ENCODE measurements around the gene ADAMTS8. TPM values are rescaled to one million over a fixed set of nuclear protein-coding genes. Genes with fewer than 3 reads are reported as not detected.
"Not testable (repeated sequence)": the region's sequence is repeated elsewhere in the genome, so short reads cannot be mapped to it uniquely, and the experiment has no call there.

Gene ADAMTS8
- polyA plus RNA-seq, 1 experiment: 17.6 TPM

- Histone ChIP-seq H3K27me3 (ENCODE audit: control insufficient read depth, insufficient read depth, low read length) (no peaks in the 10 kb centered on the region), H3K4me3 (ENCODE audit: low read depth, low read length) (no peak overlapping the region), H3K27ac (ENCODE audit: low read depth, low read length) (no peak overlapping the region), H3K9me3 (ENCODE audit: control insufficient read depth, insufficient read depth, low read length) (peaks cover 8% of the 10 kb centered on the region; the same call in 1 of the 2 replicates)
- ChIA-PET POLR2A (no interaction called here), CTCF (no interaction called here)
- DNase-seq (ENCODE audit: low read depth, low spot score): no peak
- no peak for TF ChIP-seq CTCF (IDR thresholded peaks at IDR 0.05; ENCODE audit: low read depth, low read length)
Observed at GRCh38 chr11:130445788-130446187, 17.4 kb upstream of the ADAMTS8 start.

- Histone ChIP-seq H3K9me3 (ENCODE audit: control insufficient read depth, insufficient read depth, low read length) (peaks cover 11% of the 10 kb centered on the region; the same call in 1 of the 2 replicates), H3K4me3 (ENCODE audit: low read depth, low read length) (no peak overlapping the region), H3K27ac (ENCODE audit: low read depth, low read length) (no peak overlapping the region), H3K27me3 (ENCODE audit: control insufficient read depth, insufficient read depth, low read length) (no peaks in the 10 kb centered on the region)
- CTCF ChIA-PET: interaction anchor here (0.6 to 3.3 kb wide), 9 partner anchors 8 to 453 kb away, joined by 3 to 33 read pairs (median 4); no protein-coding TSS in a partner anchor
- TF ChIP-seq CTCF (IDR thresholded peaks at IDR 0.05; ENCODE audit: low read depth, low read length): no peak
- POLR2A ChIA-PET: interaction anchor here (0.6 kb wide), 1 partner anchor 329 kb away, joined by 3 read pairs; no protein-coding TSS in a partner anchor
- DNase-seq (ENCODE audit: low read depth, low spot score): no peak
Observed at GRCh38 chr11:130442737-130443136, 14.3 kb upstream of the ADAMTS8 start.

GRCh38 chr11:130441719-130442118, 13.3 kb upstream of the ADAMTS8 start:
- no peak for DNase-seq (ENCODE audit: low read depth, low spot score)
- no peaks in the 10 kb centered on the region for H3K27me3 ChIP-seq (ENCODE audit: control insufficient read depth, insufficient read depth, low read length)
- ChIA-PET CTCF (interaction anchor here (1.0 to 3.3 kb wide), 7 partner anchors 8 to 454 kb away, joined by 3 to 33 read pairs (median 5); no protein-coding TSS in a partner anchor), POLR2A (no interaction called here)
- peaks cover 11% of the 10 kb centered on the region; the same call in 1 of the 2 replicates for H3K9me3 ChIP-seq (ENCODE audit: control insufficient read depth, insufficient read depth, low read length)
- H3K27ac ChIP-seq (ENCODE audit: low read depth, low read length): no peak overlapping the region
- H3K4me3 ChIP-seq (ENCODE audit: low read depth, low read length): no peak overlapping the region
- TF ChIP-seq CTCF (IDR thresholded peaks at IDR 0.05; ENCODE audit: low read depth, low read length): no peak

- Histone ChIP-seq H3K27me3 (ENCODE audit: control insufficient read depth, insufficient read depth, low read length) (no peaks in the 10 kb centered on the region), H3K27ac (ENCODE audit: low read depth, low read length) (no peak overlapping the region), H3K9me3 (ENCODE audit: control insufficient read depth, insufficient read depth, low read length) (peaks cover 11% of the 10 kb centered on the region; the same call in 1 of the 2 replicates), H3K4me3 (ENCODE audit: low read depth, low read length) (no peak overlapping the region)
- ChIA-PET CTCF (interaction anchor here (1.1 kb wide), 1 partner anchor 422 kb away, joined by 6 read pairs; no protein-coding TSS in a partner anchor), POLR2A (interaction anchor here (0.5 kb wide), 1 partner anchor 388 kb away, joined by 3 read pairs; no protein-coding TSS in a partner anchor)
- no peak for TF ChIP-seq CTCF (IDR thresholded peaks at IDR 0.05; ENCODE audit: low read depth, low read length)
- no peak for DNase-seq (ENCODE audit: low read depth, low spot score)
Observed at GRCh38 chr11:130439876-130440275, 11.5 kb upstream of the ADAMTS8 start.

- DNase-seq (ENCODE audit: low read depth, low spot score): no peak
- no peaks in the 10 kb centered on the region for H3K27me3 ChIP-seq (ENCODE audit: control insufficient read depth, insufficient read depth, low read length)
- no peak for TF ChIP-seq CTCF (IDR thresholded peaks at IDR 0.05; ENCODE audit: low read depth, low read length)
- H3K4me3 ChIP-seq (ENCODE audit: low read depth, low read length): no peak overlapping the region
- POLR2A ChIA-PET: interaction anchor here (0.6 kb wide), 1 partner anchor 423 kb away, joined by 3 read pairs; no protein-coding TSS in a partner anchor
- no peak overlapping the region for H3K27ac ChIP-seq (ENCODE audit: low read depth, low read length)
- CTCF ChIA-PET: no interaction called here
- peaks cover 11% of the 10 kb centered on the region; the same call in 1 of the 2 replicates for H3K9me3 ChIP-seq (ENCODE audit: control insufficient read depth, insufficient read depth, low read length)
Observed at GRCh38 chr11:130439160-130439519, 10.7 kb upstream of the ADAMTS8 start.

GRCh38 chr11:130438401-130439159, 10.2 kb upstream of the ADAMTS8 start:
- POLR2A ChIA-PET: interaction anchor here (0.6 kb wide), 1 partner anchor 423 kb away, joined by 3 read pairs; no protein-coding TSS in a partner anchor
- CTCF ChIA-PET: interaction anchor here (1.6 to 8.5 kb wide), 2 partner anchors 389 to 422 kb away, joined by 11 to 331 read pairs; no protein-coding TSS in a partner anchor
- not testable (repeated sequence) for DNase-seq (ENCODE audit: low read depth, low spot score); H3K27ac ChIP-seq (ENCODE audit: low read depth, low read length); H3K27me3 ChIP-seq (ENCODE audit: control insufficient read depth, insufficient read depth, low read length); H3K4me3 ChIP-seq (ENCODE audit: low read depth, low read length)
- H3K9me3 ChIP-seq (ENCODE audit: control insufficient read depth, insufficient read depth, low read length): peaks cover 11% of the 10 kb centered on the region; the same call in 1 of the 2 replicates
